ENCODE results near the gene HOXD8. TPM values are rescaled to one million over a fixed set of nuclear protein-coding genes. Genes with fewer than 3 reads are reported as not detected.

HOXD8 gene
- total RNA-seq, 1 donor from 2014 or later, result not detected

DNA sequence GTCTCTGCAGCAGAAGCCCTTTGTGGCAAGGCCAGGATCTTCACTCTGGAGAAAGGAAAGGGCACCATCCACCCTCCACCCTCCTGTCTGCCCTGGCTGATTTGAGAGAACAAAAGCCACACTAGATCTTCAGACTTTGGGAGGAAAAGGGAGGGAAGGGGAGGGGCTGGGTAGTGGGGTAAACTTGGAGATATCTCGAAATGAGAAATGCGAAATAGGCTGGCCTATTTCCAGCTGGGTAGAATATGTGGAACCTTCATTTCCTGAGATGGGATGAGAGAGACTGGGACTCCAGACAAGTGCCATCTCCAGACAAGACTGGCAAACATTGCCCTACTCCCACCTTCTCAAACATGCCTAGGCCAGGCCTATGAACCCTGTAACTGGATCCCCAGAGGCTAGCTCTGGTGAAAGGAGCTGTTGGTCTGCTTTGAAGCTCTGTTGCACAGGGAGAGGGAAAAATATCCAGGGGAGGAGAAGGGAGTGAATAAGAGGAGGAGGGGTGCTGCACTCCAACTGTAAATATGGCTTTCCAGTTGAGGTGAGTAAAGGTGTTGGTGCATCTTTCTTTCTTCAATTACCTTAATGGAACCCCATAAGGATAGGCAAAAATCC is 28.2 kb upstream of the HOXD8 start:
- DNase-seq (ENCODE audit: low spot score in 2 of 2) (no peak), FAIRE-seq (no peak)

GRCh38 chr2:176101842-176102241 is 27.7 kb upstream of the HOXD8 start:
- DNase-seq (ENCODE audit: low spot score in 2 of 2), result no peak
- FAIRE-seq, result no peak

DNA sequence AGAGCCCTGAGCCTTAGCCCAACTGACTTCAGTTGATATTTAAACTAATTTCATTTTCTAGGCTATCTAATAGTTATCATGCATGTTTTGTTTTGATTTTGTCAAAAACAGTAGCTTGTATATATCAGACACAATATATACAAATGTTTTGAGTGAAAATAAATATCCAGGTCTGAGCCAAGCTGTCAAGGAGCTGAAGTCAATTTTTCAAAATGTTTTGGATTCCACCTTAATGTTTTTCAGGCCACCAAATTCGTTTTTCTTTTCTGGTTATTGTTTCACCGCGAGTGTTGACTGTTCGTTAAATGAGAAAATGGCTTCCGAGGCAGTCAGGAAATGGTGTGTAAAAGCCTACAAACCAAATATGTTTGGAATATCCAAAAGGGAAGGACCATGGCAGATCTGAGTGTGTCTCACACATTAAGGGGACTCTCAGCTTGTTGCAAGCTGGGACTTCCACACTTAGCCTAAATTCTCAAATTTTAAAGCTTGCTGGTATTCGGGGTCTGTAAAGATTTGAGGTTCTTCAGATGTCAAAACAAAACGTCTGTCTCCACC is 27.1 kb upstream of the HOXD8 start:
- DNase-seq (ENCODE audit: low spot score in 2 of 2) (no peak), FAIRE-seq (no peak)

DNA sequence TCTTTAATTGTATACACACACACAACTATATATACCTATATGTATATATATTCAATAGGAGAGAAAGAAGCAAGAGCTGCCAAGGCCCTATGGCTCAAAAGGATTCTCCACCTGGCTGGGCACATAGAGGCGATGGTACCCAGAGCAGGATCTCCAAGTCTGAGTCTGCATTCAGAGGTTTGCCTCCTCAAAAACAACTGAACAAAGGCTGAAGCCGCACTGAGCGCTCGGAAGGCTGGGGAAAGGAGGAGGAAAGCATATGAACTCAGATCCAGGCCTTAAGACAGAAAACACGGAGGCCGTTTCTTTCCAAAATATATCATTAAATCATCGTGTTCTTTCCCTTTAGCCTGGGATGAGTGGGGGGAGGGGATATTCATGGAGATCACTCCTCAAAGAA is 26.3 kb upstream of the HOXD8 start:
- no peak for FAIRE-seq
- no peak for DNase-seq (ENCODE audit: low spot score in 2 of 2)

DNA sequence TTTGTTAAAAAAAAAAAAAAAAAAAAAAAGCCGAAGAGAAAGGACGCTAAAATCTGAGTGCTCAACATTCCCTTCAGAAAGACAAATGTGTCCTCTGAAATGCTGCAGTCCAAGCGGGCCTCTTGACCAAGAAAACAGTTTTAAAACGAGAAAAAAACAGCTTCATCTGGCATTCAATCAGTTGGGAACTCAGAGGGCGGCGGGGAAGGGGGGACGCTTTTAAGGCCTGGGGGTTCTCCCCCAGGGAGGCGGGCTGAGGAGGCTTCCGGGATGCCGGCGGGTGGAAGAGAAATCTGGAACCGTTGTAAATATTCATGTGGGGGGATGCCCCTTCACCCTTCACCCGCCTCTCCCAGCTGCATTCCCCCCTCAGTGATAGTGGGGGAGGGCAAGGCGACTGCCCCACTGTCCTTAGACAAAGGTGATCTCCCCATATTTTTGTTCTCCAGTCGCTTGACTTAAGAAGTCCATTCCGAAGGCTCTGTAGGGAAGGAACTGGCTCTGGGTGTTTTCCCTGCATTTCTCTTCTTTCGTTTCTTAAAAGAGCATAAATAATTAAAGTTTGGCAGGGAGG is 25.7 kb upstream of the HOXD8 start:
- FAIRE-seq (no peak), DNase-seq (ENCODE audit: low spot score in 2 of 2) (no peak)

DNA sequence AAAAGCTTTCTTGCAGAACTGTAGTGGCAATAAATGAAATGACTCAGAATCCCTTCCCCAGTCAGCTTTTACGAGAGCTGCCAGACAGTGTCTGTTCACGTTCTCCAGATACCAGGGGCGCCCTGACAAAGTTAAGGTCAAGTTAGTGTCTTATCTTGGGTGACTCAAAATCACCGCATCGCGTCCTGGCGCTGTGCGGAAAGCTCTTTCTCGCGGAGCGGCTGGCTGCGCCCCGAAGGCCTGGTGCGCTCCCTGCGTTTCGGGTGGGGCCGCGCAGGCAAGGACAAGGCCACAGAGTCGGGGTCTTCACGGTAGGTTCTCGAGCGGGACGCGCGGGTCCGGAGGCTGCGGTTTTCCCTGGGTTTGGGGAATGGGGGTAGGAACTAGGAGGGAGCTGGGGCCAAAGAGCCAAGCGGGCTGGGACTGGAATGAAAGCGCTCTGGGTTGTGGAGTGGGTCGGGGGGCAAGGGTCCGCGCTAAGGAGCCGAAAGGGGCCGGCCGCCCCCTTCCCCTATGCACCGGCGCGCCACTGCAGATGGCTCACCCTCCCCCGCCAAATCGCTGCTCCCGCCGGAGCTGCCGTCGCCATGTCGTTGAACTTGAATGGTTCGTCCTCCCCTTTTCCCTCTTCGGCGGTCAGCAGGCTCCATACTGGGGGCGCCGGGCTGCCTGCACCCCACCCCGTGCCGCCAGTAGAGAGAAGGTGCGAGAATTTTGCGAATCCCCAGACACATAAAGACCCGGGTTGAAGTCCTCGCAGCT is 25.0 kb upstream of the HOXD8 start:
- FAIRE-seq, result no peak
- DNase-seq (ENCODE audit: low spot score in 2 of 2), result no peak

DNA sequence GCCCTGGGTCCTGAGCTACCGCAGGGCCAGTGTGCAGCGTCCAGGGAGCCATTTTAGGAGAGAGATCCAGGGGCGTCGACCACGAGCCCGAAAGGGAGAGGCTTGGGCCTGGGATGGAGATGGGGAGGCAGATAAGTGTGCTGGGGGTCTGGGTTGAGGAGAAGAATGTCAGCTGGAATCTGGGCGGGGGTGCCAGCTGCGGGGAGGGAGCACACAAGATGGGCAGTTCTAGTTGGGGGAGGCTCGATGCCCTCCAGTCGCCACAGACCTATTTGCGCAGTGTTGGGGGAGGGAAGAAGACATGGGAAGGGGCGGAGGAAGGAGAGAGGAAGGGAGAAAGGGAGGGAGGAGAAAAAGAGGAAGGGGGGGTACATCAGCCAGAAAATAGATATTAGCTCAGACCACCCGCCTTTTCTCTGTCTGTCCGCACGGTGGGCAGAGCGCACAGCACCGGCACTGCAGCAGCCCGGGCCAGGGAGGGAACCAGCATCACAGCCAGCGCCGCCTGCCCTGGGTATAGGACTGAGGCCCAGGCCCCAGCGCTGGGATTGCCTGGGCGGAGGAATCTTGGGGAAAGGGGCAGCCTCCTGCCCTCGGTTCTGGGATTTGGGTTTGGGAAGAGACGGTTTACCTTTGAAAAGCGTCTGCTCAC is 24.3 kb upstream of the HOXD8 start:
- DNase-seq (ENCODE audit: low spot score in 2 of 2) (no peak), FAIRE-seq (no peak)

DNA sequence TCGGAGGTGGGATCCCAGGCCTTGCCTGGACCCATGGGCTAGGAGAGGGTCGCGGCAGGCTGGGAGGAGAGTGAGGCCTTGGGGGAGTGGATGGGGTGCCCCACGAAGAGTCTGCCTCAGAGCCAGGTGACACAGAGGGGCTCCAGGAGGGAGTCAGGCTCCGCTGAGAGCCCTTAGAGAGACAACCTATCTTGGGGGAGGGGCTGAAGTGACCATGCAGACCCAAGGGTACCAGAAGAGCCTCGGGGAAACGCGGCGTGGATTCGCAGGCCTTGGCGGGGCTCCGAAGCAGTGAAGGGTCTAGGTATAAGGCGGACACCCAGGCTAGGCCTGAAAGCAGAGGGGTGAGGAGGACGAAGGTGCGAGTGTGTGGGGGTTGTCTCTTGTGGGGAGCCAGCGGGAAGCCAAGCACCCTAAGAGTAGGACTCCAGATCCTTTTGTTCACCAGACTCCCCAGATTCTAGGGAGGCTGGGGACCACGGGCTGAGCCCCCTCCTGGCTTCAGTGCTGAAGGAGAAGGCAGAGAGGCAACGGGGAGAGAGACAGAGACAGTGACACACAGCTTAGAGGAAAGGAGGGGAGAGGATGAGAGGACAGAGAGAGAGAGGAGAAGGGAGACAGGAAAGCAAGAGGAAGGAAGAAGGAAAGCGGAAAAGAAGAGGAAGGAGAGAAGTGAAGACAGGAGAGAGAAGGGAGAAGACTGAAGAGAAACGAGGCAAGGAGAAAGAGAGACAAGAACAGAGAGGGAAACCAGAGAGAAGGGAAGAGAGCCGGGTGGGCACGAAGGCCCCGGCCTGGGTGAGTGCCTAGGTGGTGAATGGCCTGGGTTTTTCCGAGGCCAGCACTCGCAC is 23.6 kb upstream of the HOXD8 start:
- no peak for FAIRE-seq
- no peak for DNase-seq (ENCODE audit: low spot score in 2 of 2)

GRCh38 chr2:176106581-176107539 is 22.6 kb upstream of the HOXD8 start, which contains the start of gene HOXD11:
Gene HOXD11, plus strand, starts transcription at chr2:176107280. Its CDS starts 76 bp downstream, at chr2:176107356.
- DNase-seq (ENCODE audit: low spot score in 2 of 2) (no peak), FAIRE-seq (no peak)

DNA sequence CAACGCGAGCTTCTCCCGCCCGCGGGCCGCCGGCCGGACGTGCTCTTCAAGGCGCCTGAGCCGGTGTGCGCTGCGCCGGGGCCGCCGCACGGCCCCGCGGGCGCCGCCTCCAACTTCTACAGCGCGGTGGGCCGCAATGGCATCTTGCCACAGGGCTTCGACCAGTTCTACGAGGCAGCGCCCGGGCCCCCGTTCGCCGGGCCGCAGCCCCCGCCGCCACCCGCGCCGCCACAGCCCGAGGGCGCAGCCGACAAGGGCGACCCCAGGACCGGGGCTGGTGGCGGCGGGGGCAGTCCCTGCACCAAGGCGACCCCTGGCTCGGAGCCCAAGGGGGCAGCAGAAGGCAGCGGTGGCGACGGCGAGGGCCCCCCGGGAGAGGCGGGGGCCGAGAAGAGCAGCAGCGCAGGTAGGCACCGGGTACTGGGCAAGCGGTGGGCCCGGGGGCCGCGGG is 21.7 kb upstream of the HOXD8 start:
- no peak for FAIRE-seq
- no peak for DNase-seq (ENCODE audit: low spot score in 2 of 2)

GRCh38 chr2:176109192-176109901 is 20.2 kb upstream of the HOXD8 start:
- FAIRE-seq, result no peak
- no peak for DNase-seq (ENCODE audit: low spot score in 2 of 2)

DNA sequence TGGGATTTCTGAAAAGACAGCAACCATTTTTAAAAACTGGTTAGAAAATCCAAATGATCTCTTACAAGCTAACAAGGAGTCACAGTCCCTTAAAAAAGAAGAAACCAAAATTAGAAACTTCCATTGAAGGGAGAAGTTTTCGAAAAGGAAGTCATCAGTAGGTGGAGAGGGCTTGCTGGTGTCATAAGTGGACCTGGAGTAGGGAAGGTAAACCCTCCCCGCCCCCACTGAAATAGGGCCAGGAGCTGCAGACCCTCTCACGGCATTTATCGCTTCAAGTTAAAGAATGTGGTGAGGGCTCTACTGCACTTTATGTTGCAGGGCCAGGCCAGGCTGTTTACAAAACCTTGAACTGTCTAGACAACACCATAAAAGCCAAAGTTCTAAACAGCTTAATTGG is 19.6 kb upstream of the HOXD8 start:
- DNase-seq (ENCODE audit: low spot score in 2 of 2) (no peak), FAIRE-seq (no peak)

GRCh38 chr2:176110415-176111308 is 18.8 kb upstream of the HOXD8 start:
- no peak for DNase-seq (ENCODE audit: low spot score in 2 of 2)
- FAIRE-seq, result no peak

DNA sequence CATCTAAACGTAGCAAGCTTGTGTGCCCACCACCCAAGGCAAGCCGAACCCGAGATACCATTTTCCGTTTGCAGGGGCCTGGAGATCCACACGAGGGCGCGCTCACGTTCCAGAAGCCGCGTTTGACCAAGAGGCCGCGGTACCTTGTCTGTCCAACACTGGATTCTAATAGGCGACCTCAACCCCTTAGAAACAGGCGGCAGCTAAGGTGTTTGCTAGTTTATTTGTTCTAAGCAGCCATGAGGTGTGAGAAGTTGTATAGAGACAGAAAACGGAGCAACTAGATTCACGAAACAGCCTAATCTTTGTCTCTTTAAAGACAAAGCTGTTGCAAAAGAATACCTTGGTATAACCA is 18.2 kb upstream of the HOXD8 start:
- no peak for DNase-seq (ENCODE audit: low spot score in 2 of 2)

DNA sequence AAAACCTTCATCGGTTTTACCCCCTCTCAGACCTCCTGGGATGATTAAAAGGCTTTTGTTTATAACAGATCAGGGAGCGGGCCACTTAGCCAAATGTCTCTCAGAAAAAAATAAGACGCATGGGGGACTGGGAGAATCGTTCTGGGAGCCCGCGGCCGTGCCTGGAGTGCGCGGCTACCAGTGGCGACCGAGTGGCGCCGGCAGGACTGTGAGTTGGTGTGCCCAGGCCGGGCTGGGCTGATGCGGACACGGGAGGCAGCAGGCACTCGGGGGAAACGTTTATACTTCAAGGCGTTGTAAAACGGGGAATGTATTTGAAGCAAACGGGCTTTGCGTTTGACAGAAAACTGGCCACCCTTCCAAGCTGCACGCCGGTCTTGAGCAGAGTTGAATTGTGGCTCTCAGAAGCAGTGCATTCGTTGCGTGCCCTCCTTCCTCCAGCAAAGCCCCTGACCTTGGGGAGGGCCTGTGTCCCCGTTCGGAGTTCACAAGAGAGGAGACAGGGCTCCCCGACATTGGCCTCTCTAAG is 17.6 kb upstream of the HOXD8 start:
- no peak for FAIRE-seq
- no peak for DNase-seq (ENCODE audit: low spot score in 2 of 2)

More for the DNA sequence above, 18.2 kb upstream of the HOXD8 start:
- no peak for FAIRE-seq

DNA sequence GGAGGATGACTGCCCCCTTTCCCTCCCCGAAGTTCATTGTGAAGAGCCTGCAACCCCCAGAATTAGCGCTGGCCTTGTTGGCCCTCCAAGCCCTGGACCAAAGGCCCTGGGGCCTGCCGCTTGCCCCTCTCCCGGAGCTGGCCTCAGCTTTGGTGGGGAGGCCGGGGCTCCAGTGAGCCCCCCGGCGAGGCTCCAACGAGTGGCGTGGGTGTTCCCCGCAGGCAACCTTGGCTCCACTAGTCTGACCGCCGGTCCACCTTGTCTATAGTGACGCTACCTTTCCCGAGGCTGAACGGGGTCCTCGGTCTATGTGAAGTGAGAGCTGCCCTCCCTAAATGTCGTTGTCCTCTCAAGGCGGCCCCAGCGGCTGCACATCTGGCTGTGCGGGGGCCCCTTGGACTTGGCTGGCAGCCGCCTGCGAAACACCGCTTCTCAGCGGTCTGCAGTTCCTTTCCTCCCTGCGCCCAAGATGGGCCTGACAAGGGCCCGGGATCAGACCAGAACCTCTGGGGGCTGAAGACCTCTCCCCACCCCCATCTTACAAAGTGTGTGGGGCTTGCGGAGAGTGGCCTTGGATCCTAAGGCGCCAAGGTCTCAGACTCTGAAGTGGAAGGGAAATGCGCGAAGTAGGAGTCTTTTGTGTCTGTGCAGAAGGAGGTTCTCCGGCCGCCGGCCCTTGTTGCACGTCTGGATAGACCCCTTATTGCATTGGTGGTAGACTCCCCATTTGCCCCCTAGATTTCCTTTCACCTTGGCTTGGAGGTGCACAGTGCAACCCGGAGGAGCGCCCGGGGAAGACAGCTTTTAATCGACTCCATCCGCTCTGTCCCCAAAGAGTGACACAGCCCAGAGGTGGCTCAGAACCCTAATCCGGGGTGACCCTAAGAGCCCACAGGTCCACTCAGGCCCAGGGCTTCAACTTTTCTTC is 16.9 kb upstream of the HOXD8 start:
- no peak for FAIRE-seq
- DNase-seq (ENCODE audit: low spot score in 2 of 2), result no peak
